Lower lobe of right lung (tissue), 2 donors: ENCODE data around the gene SLAMF8. TPM values are rescaled to one million over a fixed set of nuclear protein-coding genes. Genes with fewer than 3 reads are reported as not detected.

Experiments
- ATAC-seq, 2 donors: fragments of 200-7000 bp; cut with Tn5 transposase; one replicate each; pipeline ENCODE4 v1.9.1; 2020 to 2022; ENCODE audit warnings: mild to moderate bottlenecking in 2 of 2, moderate library complexity in 2 of 2
- DNase-seq: peaks from one replicate; pipeline ENCODE4 v3.0.0-alpha.2; 2020
- H3K27ac ChIP-seq: fragments of 200-600 bp; one replicate; pipeline ENCODE4 v1.8.0; 2022
- H3K27me3 ChIP-seq: fragments of 200-600 bp; one replicate; pipeline ENCODE4 v1.8.0; 2022; ENCODE audit warnings: low read depth
- H3K36me3 ChIP-seq: fragments of 200-600 bp; one replicate; pipeline ENCODE4 v1.8.0; 2022; ENCODE audit warnings: mild to moderate bottlenecking
- H3K4me1 ChIP-seq: fragments of 200-600 bp; one replicate; pipeline ENCODE4 v1.8.0; 2022
- H3K4me3 ChIP-seq: fragments of 200-600 bp; one replicate; pipeline ENCODE4 v1.8.0; 2022; ENCODE audit warnings: mild to moderate bottlenecking
- H3K9me3 ChIP-seq: fragments of 200-600 bp; one replicate; pipeline ENCODE4 v1.8.0; 2022
- intact Hi-C: fragments of 100-400 bp; cut with DNase I; formaldehyde crosslinking; loops from one replicate; pipeline ENCODE4 v1.11.0; 2022
- total RNA-seq: library from RNA; stranded (reverse); fragmentation: NEBNext Ultra II Directional; extraction: Animal tissue kit (Norgen Biotek cat#: 25700); gene quantifications from one replicate; pipeline ENCODE4 v1.2.1, GENCODE V29; 2021
- TF ChIP-seq, protein P1 (sequence below): fragments of 200-600 bp; IDR thresholded peaks from one replicate; pipeline ENCODE4 v1.8.0; 2022; ENCODE audit warnings: antibody characterized with exemption, mild to moderate bottlenecking
- donor health status: DM: no; HTN: yes; CAD: no; lungs with severe emphysema.

Gene SLAMF8
- total RNA-seq, 1 donor from 2014 or later: 51.2 TPM

DNA sequence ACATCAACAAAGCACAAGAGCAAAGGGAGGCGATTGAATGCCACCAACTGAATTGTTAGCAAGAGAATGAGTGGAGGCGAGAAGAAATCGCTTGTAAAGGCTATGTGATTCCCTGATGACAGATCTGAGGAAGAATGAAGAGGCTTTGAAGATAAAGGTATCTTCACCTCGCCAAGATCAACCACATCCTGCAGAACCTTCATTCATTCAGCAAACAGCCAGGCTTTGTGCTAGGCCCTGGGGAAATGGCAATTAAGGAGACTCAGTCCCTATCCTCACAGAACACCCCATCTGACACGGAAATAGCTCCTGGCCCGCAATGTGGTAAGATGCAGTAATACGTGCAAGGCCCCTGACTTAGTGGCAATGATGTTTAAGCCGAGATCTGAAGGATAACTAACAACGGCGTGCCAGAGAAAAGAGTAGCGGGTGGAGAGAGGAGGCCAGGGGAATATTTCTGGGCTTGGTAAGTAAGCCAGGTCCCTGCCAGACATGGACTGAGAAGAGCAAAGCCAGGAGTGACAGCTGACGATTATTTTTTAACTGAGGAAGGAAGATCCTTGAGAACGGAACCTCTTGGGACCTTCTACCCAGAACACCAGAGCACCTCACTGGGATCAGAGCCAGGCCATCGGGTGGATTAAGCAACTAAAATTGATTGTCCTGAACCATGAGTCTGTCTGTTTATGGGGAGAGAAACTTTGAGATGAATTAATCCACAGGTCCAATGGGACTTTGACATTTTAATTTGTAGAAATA, 40.4 kb downstream of the SLAMF8 start:
- intact Hi-C loops: no loop called here

DNA sequence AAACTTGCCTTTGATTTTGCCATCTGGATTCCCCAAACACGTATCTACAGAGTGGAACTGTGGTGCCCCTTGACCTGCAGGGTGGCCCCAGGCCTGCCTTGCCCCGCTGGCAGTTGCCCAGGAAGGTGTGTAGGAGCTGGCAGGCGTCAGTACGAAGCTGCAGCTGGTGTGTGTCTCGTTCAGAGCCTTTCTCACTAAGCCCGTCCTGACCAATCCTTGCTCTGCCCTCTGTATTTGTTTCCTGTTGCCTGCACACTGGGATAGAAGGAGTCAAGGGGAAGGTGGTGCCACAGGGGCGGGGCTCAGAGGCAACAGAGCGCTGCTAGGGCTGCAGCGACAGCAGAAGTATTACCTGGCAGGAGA, 41.0 kb downstream of the SLAMF8 start:
- peak; percentile 96 for ATAC-seq
- TF ChIP-seq, protein P1, sequence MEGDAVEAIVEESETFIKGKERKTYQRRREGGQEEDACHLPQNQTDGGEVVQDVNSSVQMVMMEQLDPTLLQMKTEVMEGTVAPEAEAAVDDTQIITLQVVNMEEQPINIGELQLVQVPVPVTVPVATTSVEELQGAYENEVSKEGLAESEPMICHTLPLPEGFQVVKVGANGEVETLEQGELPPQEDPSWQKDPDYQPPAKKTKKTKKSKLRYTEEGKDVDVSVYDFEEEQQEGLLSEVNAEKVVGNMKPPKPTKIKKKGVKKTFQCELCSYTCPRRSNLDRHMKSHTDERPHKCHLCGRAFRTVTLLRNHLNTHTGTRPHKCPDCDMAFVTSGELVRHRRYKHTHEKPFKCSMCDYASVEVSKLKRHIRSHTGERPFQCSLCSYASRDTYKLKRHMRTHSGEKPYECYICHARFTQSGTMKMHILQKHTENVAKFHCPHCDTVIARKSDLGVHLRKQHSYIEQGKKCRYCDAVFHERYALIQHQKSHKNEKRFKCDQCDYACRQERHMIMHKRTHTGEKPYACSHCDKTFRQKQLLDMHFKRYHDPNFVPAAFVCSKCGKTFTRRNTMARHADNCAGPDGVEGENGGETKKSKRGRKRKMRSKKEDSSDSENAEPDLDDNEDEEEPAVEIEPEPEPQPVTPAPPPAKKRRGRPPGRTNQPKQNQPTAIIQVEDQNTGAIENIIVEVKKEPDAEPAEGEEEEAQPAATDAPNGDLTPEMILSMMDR: no peak
- intact Hi-C loops: no loop called here

More for the DNA sequence above, 40.4 kb downstream of the SLAMF8 start:
- Histone ChIP-seq H3K36me3 (no peaks in the 10 kb centered on the region), H3K27me3 (no peaks in the 10 kb centered on the region), H3K4me3 (no peak overlapping the region), H3K27ac (peak overlapping the region; percentile 59), H3K9me3 (no peaks in the 10 kb centered on the region), H3K4me1 (peaks cover 9% of the 10 kb centered on the region)
- TF ChIP-seq, protein P1: no peak
- DNase-seq (no peak), ATAC-seq (peak in 1 of 2 donors; percentile 12)

DNA sequence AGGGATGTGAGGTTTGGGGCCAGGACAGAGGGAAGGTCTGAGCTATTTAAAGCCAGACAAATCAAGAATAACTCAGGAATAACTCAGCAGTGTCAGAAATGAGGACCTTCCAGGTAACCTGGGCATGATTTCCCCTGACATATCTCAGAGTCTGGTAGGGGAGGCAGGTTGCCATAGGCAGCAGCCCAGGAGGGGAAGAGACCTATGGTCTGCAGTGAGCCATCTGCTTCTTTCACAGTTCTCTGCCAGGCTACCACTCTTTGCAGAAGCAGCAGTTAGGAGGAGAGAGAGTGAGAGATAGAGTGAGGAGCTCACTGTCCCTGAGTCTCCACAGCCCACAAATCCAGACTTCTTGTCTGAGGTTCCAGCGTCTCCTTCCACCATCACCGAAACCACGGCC, 42.1 kb downstream of the SLAMF8 start:
- H3K4me1 ChIP-seq: peaks cover 9% of the 10 kb centered on the region
- DNase-seq (no peak), ATAC-seq (no peak)
- TF ChIP-seq, protein P1: no peak
- no peaks in the 10 kb centered on the region for H3K9me3 ChIP-seq
- intact Hi-C loops: no loop called here
- no peak overlapping the region for H3K27ac ChIP-seq
- H3K4me3 ChIP-seq: no peak overlapping the region
- H3K27me3 ChIP-seq: no peaks in the 10 kb centered on the region
- H3K36me3 ChIP-seq: no peaks in the 10 kb centered on the region

More for the DNA sequence above, 41.0 kb downstream of the SLAMF8 start:
- no peaks in the 10 kb centered on the region for H3K9me3 ChIP-seq
- H3K36me3 ChIP-seq: no peaks in the 10 kb centered on the region
- H3K27ac ChIP-seq: peak overlapping the region; percentile 59
- peaks cover 9% of the 10 kb centered on the region for H3K4me1 ChIP-seq
- DNase-seq: peak; percentile 85
- no peaks in the 10 kb centered on the region for H3K27me3 ChIP-seq
- H3K4me3 ChIP-seq: no peak overlapping the region

DNA sequence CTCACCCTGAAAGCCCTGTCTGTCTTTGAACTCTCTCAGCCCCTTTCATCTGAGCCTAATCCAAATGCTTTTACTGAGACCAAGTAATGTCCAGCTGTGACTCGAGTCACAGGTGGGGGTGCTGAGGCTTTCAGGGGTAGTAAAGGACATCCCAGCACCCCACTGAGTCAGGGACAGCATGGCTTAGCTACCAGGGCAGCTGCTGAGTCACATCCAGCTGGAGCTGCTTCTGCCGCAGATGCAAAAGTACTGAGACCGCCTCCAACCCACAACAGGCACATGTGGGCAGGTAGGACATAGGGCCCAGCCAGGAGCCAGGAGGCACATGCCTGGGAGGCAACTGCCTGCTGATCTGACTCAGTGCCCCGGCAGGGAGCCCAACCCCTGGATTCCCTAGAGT, 42.5 kb downstream of the SLAMF8 start:
- TF ChIP-seq, protein P1: no peak
- no peak overlapping the region for H3K27ac ChIP-seq
- no peaks in the 10 kb centered on the region for H3K9me3 ChIP-seq
- ATAC-seq: no peak
- H3K27me3 ChIP-seq: no peaks in the 10 kb centered on the region
- no peak overlapping the region for H3K4me3 ChIP-seq
- no peaks in the 10 kb centered on the region for H3K36me3 ChIP-seq
- peaks cover 9% of the 10 kb centered on the region for H3K4me1 ChIP-seq
- intact Hi-C loops: no loop called here
- DNase-seq: no peak

DNA sequence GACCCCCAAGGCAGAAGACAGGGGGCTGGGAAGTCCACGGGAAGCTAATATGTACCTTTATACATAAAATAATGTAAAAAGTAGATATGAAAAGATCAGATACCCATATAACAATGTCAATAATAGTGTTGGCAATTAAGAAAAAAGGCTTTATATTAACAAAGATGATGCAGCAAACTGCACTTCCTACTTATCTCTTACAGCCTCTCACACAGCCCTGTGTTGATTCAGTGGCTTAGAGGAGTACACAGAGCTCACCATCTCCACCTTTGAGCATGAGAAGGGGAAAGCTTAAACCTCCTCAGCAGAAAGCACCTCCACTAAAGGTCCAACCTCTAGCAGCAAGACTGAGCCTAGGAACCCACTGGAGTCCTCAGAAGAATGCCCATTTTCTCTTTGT, 42.9 kb downstream of the SLAMF8 start:
- ATAC-seq (no peak), DNase-seq (no peak)
- Histone ChIP-seq H3K27ac (no peak overlapping the region), H3K4me1 (peaks cover 9% of the 10 kb centered on the region), H3K9me3 (no peaks in the 10 kb centered on the region), H3K36me3 (no peaks in the 10 kb centered on the region), H3K27me3 (no peaks in the 10 kb centered on the region), H3K4me3 (no peak overlapping the region)
- TF ChIP-seq, protein P1: no peak
- intact Hi-C loops: no loop called here
